Panc1 (cell line): ENCODE results near the gene FTO. TPM values are rescaled to one million over a fixed set of nuclear protein-coding genes. Genes with fewer than 3 reads are reported as not detected.

Experiments
- ATAC-seq: fragments of 200-7000 bp; cut with Tn5 transposase; 2 replicates; pipeline ENCODE4 v1.9.1; 2020; ENCODE audit warnings: mild to moderate bottlenecking, moderate library complexity
- BruUV-seq: library from RNA; stranded (reverse); fragments of 400-500 nt; replicated peaks from 2 replicates; lab custom pipeline; 2021; lab: Mats Ljungman, UMichigan
- CTCF ChIA-PET: fragments of 300-600 bp; sonication (Branson Sonifier 250); formaldehyde crosslinking; loops from one replicate; lab custom pipeline; 2022; ENCODE audit warnings: antibody characterized with exemption; lab: Charles Lee
- POLR2A ChIA-PET: fragments of 300-600 bp; sonication (Branson Sonifier 250); formaldehyde crosslinking; loops from one replicate; lab custom pipeline; 2022; ENCODE audit warnings: antibody characterized with exemption; lab: Charles Lee
- DNase-seq: peaks from one replicate; pipeline ENCODE4 v3.0.0-alpha.2; 2010; ENCODE audit warnings: low read depth, low spot score
- H3K27ac ChIP-seq: 2 replicates; pipeline ENCODE4 v1.5.1; 2011; ENCODE audit warnings: mild to moderate bottlenecking, low read length, inconsistent platforms
- H3K27me3 ChIP-seq: fragments of 200-500 bp; sonication (Bioruptor generic); 2 replicates; pipeline ENCODE4 v1.6.0; 2014; ENCODE audit warnings: low read length, inconsistent platforms; ENCODE audit not compliant: control insufficient read depth, insufficient read depth
- H3K36me3 ChIP-seq: fragments of 200-500 bp; sonication (Bioruptor generic); 2 replicates; pipeline ENCODE4 v1.5.1; 2014; ENCODE audit warnings: inconsistent platforms, mild to moderate bottlenecking, low read length, moderate library complexity; ENCODE audit not compliant: control insufficient read depth, insufficient read depth
- H3K4me1 ChIP-seq: 2 replicates; pipeline ENCODE4 v1.5.1; 2011; ENCODE audit warnings: inconsistent platforms, mild to moderate bottlenecking, low read length, moderate library complexity; ENCODE audit not compliant: control insufficient read depth, insufficient read depth
- H3K4me3 ChIP-seq, 2 experiments: 2 replicates each; pipeline ENCODE4 v1.5.1; 2011 to 2012; ENCODE audit warnings: low read depth in 2 of 2, low read length in 2 of 2, mild to moderate bottlenecking in 2 of 2, inconsistent platforms in 1 of 2, moderate library complexity in 1 of 2
- H3K9me3 ChIP-seq: fragments of 200-500 bp; sonication (Bioruptor generic); 2 replicates; pipeline ENCODE4 v1.5.1; 2014; ENCODE audit warnings: low read depth, mild to moderate bottlenecking, inconsistent platforms, low read length, moderate library complexity; ENCODE audit not compliant: control insufficient read depth, insufficient read depth
- POLR2AphosphoS5 ChIP-seq: IDR thresholded peaks from 2 replicates; pipeline ENCODE4 v1.6.1; 2012; ENCODE audit warnings: mild to moderate bottlenecking, low read depth, low read length, moderate library complexity
- SIN3A ChIP-seq: IDR thresholded peaks from 2 replicates; pipeline ENCODE4 v1.6.1; 2012; ENCODE audit warnings: low read depth, mild to moderate bottlenecking, low read length, moderate library complexity, borderline replicate concordance; ENCODE audit not compliant: insufficient read depth
- TCF7L2 ChIP-seq: IDR thresholded peaks from 2 replicates; pipeline ENCODE4 v1.6.1; 2011; ENCODE audit warnings: mild to moderate bottlenecking, low read depth, low read length, inconsistent platforms
- in situ Hi-C: cut with HindIII; loops from 2 replicates; pipeline ENCODE4 v1.10.0; 2016; ENCODE audit warnings: low sequenced_read_pairs, low pct_unique_long_range_greater_than_20kb
- intact Hi-C: fragments of 100-400 bp; cut with micrococcal nuclease; formaldehyde crosslinking; loops from one replicate; pipeline ENCODE4 v1.10.0; 2022; ENCODE audit not compliant: unreplicated experiment
- total RNA-seq: library from RNA; stranded (reverse); gene quantifications from one replicate; pipeline ENCODE4 v1.2.1, GENCODE V29; 2021; ENCODE audit not compliant: unreplicated experiment
- TF ChIP-seq, protein P1 (sequence below), 2 experiments: IDR thresholded peaks; 2 replicates each; pipeline ENCODE4 v1.6.1; 2011 to 2012; ENCODE audit warnings: low read depth in 2 of 2, control low read depth in 1 of 2, low read length in 1 of 2, mild to moderate bottlenecking in 1 of 2, moderate library complexity in 1 of 2; ENCODE audit not compliant: insufficient read depth in 1 of 2
- TF ChIP-seq, protein P2 (sequence below): fragments of 450-650 bp; IDR thresholded peaks from 2 replicates; pipeline ENCODE4 v1.5.1; 2017; ENCODE audit warnings: mild to moderate bottlenecking

The FTO gene
- total RNA-seq, 1 experiment from 2014 or later: 38.2 TPM

- Histone ChIP-seq H3K4me3 (no peak overlapping the region), H3K4me1 (no peaks in the 10 kb centered on the region), H3K9me3 (no peaks in the 10 kb centered on the region), H3K27ac (no peak overlapping the region), H3K36me3 (no peaks in the 10 kb centered on the region), H3K27me3 (no peaks in the 10 kb centered on the region; the same call in 1 of the 2 replicates)
- ChIA-PET CTCF (no interaction called here), POLR2A (no interaction called here)
- DNase-seq (no peak), ATAC-seq (no peak)
- no TSS peak for BruUV-seq
- intact Hi-C loops (no loop called here), in situ Hi-C loops (no loop called here)
- TF ChIP-seq POLR2AphosphoS5 (no peak), SIN3A (no peak), TCF7L2 (no peak)
- TF ChIP-seq, protein P1, sequence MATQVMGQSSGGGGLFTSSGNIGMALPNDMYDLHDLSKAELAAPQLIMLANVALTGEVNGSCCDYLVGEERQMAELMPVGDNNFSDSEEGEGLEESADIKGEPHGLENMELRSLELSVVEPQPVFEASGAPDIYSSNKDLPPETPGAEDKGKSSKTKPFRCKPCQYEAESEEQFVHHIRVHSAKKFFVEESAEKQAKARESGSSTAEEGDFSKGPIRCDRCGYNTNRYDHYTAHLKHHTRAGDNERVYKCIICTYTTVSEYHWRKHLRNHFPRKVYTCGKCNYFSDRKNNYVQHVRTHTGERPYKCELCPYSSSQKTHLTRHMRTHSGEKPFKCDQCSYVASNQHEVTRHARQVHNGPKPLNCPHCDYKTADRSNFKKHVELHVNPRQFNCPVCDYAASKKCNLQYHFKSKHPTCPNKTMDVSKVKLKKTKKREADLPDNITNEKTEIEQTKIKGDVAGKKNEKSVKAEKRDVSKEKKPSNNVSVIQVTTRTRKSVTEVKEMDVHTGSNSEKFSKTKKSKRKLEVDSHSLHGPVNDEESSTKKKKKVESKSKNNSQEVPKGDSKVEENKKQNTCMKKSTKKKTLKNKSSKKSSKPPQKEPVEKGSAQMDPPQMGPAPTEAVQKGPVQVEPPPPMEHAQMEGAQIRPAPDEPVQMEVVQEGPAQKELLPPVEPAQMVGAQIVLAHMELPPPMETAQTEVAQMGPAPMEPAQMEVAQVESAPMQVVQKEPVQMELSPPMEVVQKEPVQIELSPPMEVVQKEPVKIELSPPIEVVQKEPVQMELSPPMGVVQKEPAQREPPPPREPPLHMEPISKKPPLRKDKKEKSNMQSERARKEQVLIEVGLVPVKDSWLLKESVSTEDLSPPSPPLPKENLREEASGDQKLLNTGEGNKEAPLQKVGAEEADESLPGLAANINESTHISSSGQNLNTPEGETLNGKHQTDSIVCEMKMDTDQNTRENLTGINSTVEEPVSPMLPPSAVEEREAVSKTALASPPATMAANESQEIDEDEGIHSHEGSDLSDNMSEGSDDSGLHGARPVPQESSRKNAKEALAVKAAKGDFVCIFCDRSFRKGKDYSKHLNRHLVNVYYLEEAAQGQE (IDR thresholded peaks at IDR 0.05; ENCODE audit: insufficient read depth in 1 of 2, low read depth in 2 of 2, low read length in 1 of 2): no peak
- TF ChIP-seq, protein P2, sequence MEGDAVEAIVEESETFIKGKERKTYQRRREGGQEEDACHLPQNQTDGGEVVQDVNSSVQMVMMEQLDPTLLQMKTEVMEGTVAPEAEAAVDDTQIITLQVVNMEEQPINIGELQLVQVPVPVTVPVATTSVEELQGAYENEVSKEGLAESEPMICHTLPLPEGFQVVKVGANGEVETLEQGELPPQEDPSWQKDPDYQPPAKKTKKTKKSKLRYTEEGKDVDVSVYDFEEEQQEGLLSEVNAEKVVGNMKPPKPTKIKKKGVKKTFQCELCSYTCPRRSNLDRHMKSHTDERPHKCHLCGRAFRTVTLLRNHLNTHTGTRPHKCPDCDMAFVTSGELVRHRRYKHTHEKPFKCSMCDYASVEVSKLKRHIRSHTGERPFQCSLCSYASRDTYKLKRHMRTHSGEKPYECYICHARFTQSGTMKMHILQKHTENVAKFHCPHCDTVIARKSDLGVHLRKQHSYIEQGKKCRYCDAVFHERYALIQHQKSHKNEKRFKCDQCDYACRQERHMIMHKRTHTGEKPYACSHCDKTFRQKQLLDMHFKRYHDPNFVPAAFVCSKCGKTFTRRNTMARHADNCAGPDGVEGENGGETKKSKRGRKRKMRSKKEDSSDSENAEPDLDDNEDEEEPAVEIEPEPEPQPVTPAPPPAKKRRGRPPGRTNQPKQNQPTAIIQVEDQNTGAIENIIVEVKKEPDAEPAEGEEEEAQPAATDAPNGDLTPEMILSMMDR: no peak
These were observed 469.5 kb downstream of the FTO start for GRCh38 chr16:54173490-54173889.

GRCh38 chr16:54174201-54174600, 470.2 kb downstream of the FTO start:
- no TSS peak for BruUV-seq
- POLR2A ChIA-PET: no interaction called here

More at GRCh38 chr16:54174201-54174600, 470.2 kb downstream of the FTO start:
- Histone ChIP-seq H3K36me3 (no peaks in the 10 kb centered on the region), H3K27me3 (no peaks in the 10 kb centered on the region; the same call in 1 of the 2 replicates), H3K27ac (no peak overlapping the region), H3K4me1 (no peaks in the 10 kb centered on the region), H3K9me3 (no peaks in the 10 kb centered on the region), H3K4me3 (no peak overlapping the region)
- DNase-seq (no peak), ATAC-seq (no peak)
- in situ Hi-C loops: no loop called here
- intact Hi-C loops: no loop called here
- TF ChIP-seq SIN3A (no peak), POLR2AphosphoS5 (no peak), TCF7L2 (no peak)
- TF ChIP-seq, protein P1 (IDR thresholded peaks at IDR 0.05; ENCODE audit: insufficient read depth in 1 of 2, low read depth in 2 of 2, low read length in 1 of 2): no peak
- TF ChIP-seq, protein P2: no peak
- CTCF ChIA-PET: no interaction called here
